B cell (primary cell): ENCODE data around the gene NEK11. TPM values are rescaled to one million over a fixed set of nuclear protein-coding genes. Genes with fewer than 3 reads are reported as not detected.

ENCODE experiments used
- ATAC-seq: fragments of 200-7000 bp; cut with Tn5 transposase; one replicate; pipeline ENCODE4 v1.10.0; 2021; ENCODE audit warnings: low read depth, mild to moderate bottlenecking, moderate number of reproducible peaks, moderate library complexity
- CTCF ChIA-PET: fragments of 350-600 bp; sonication (Branson Sonifier 250); formaldehyde crosslinking; loops from one replicate; lab custom pipeline; 2021; ENCODE audit warnings: antibody characterized with exemption, inconsistent platforms; lab: Charles Lee
- POLR2A ChIA-PET: fragments of 350-600 bp; sonication (Branson Sonifier 250); formaldehyde crosslinking; loops from one replicate; lab custom pipeline; 2021; ENCODE audit warnings: antibody characterized with exemption; lab: Charles Lee
- DNase-seq: peaks from one replicate; pipeline ENCODE4 v3.0.0; 2013
- H2AFZ ChIP-seq: 2 replicates; pipeline ENCODE4 v1.6.1; 2012; ENCODE audit warnings: mild to moderate bottlenecking, low read depth, low read length; ENCODE audit not compliant: insufficient read depth, poor library complexity, severe bottlenecking
- H3K27ac ChIP-seq, 2 donors: 1 replicate in 1 of 2; 2 replicates in 1 of 2; pipeline ENCODE4 v1.5.1; 2012 to 2013; ENCODE audit warnings: low read length in 2 of 2, mild to moderate bottlenecking in 2 of 2, moderate library complexity in 1 of 2
- H3K27me3 ChIP-seq, 4 experiments: fragments of 200-600 bp in 1 of 4; sonication (generic) in 1 of 4; replicated peaks in 1 of 4; 1 replicate in 2 of 4; 2 replicates in 2 of 4; pipeline versions ENCODE4 v1.6.1 to v1.7.0; 2013 to 2016; ENCODE audit warnings: low read length in 3 of 4, mild to moderate bottlenecking in 2 of 4, mixed read lengths in 1 of 4, moderate library complexity in 1 of 4; ENCODE audit not compliant: insufficient read depth in 4 of 4, control insufficient read depth in 3 of 4; ENCODE audit errors: control extremely low read depth in 1 of 4
- H3K36me3 ChIP-seq, 2 experiments: replicated peaks in 1 of 2; 1 replicate in 1 of 2; 2 replicates in 1 of 2; pipeline versions ENCODE4 v1.6.1 to v1.7.1; 2013; ENCODE audit warnings: low read length in 1 of 2; ENCODE audit not compliant: insufficient read depth in 2 of 2, control insufficient read depth in 1 of 2; ENCODE audit errors: control extremely low read depth in 1 of 2, extremely low read depth in 1 of 2
- H3K4me1 ChIP-seq, 2 donors: fragments of 200-600 bp in 1 of 2; sonication (generic) in 1 of 2; 1 replicate in 1 of 2; 2 replicates in 1 of 2; pipeline versions ENCODE4 v1.5.1 to v1.6.1; 2013 to 2017; ENCODE audit warnings: low read length in 2 of 2; ENCODE audit not compliant: control insufficient read depth in 2 of 2, insufficient read depth in 2 of 2
- H3K4me2 ChIP-seq: replicated peaks from 2 replicates; pipeline ENCODE3; 2012; ENCODE audit warnings: mild to moderate bottlenecking, low read depth, low read length; ENCODE audit not compliant: poor library complexity, severe bottlenecking
- H3K4me3 ChIP-seq, 5 experiments: fragments of 200-600 bp in 1 of 5; sonication (generic) in 1 of 5; 1 replicate in 3 of 5; 2 replicates in 2 of 5; pipeline versions ENCODE4 v1.5.1 to v1.7.0; 2011 to 2016; ENCODE audit warnings: low read length in 4 of 5, mild to moderate bottlenecking in 4 of 5, low read depth in 2 of 5, control low read depth in 1 of 5, moderate library complexity in 1 of 5; ENCODE audit not compliant: insufficient read depth in 1 of 5; ENCODE audit errors: control extremely low read depth in 1 of 5, extremely low read depth in 1 of 5
- H3K79me2 ChIP-seq: fragments of 200-600 bp; sonication (generic); one replicate; pipeline ENCODE4 v1.6.0; 2016; ENCODE audit warnings: low read length; ENCODE audit not compliant: control insufficient read depth, insufficient read depth
- H3K9ac ChIP-seq: fragments of 200-600 bp; sonication (generic); 2 replicates; pipeline ENCODE4 v1.6.1; 2017; ENCODE audit warnings: mild to moderate bottlenecking, low read length, moderate library complexity
- H3K9me3 ChIP-seq, 3 donors: one replicate each; pipeline versions ENCODE4 v1.6.1 to v1.7.1; 2013; ENCODE audit warnings: low read length in 2 of 3; ENCODE audit not compliant: control insufficient read depth in 2 of 3, insufficient read depth in 1 of 3; ENCODE audit errors: control extremely low read depth in 1 of 3
- H4K20me1 ChIP-seq: 2 replicates; pipeline ENCODE4 v1.6.0; 2012; ENCODE audit warnings: mild to moderate bottlenecking, low read length; ENCODE audit not compliant: insufficient read depth, control insufficient read depth, poor library complexity, severe bottlenecking
- H3K27ac Mint-ChIP-seq: one replicate; pipeline ENCODE4 v1.8.0; 2021; ENCODE audit warnings: mixed read lengths
- H3K27me3 Mint-ChIP-seq: one replicate; pipeline ENCODE4 v1.8.0; 2021; ENCODE audit warnings: mixed read lengths
- H3K4me1 Mint-ChIP-seq: one replicate; pipeline ENCODE4 v1.8.0; 2021; ENCODE audit warnings: mixed read lengths
- H3K4me3 Mint-ChIP-seq: one replicate; pipeline ENCODE4 v1.8.0; 2021; ENCODE audit warnings: mixed read lengths
- H3K9me3 Mint-ChIP-seq: one replicate; pipeline ENCODE4 v1.8.0; 2022; ENCODE audit warnings: mixed read lengths; ENCODE audit not compliant: insufficient read depth
- CTCF ChIP-seq: fragments of 200-600 bp; IDR thresholded peaks from one replicate; pipeline ENCODE4 v1.8.0; 2022; ENCODE audit warnings: antibody characterized with exemption, mild to moderate bottlenecking
- EZH2 ChIP-seq: IDR thresholded peaks from 2 replicates; pipeline ENCODE4 v1.6.1; 2012; ENCODE audit warnings: borderline replicate concordance, low read depth, mild to moderate bottlenecking, moderate library complexity, low read length; ENCODE audit not compliant: insufficient read depth, poor library complexity, severe bottlenecking
- intact Hi-C: fragments of 100-400 bp; cut with micrococcal nuclease; formaldehyde crosslinking; loops from one replicate; pipeline ENCODE4 v1.10.0; 2022
- polyA plus RNA-seq: library from polyadenylated mRNA; depleted of rRNA; stranded (reverse); fragments of >200 nt; gene quantifications from 2 replicates; pipeline ENCODE4 v1.2.3, GENCODE V29; 2012
- total RNA-seq, 2 donors: library from RNA; stranded (reverse); fragments of 120-200 nt in 1 of 2; gene quantifications; 1 replicate in 1 of 2; 2 replicates in 1 of 2; pipeline versions ENCODE4 v1.2.3 to v1.2.4, GENCODE V29; 2013 to 2022

The NEK11 gene
- total and polyA plus RNA-seq, 2 donors (not counting 1 experiment from before 2014, with no cell fraction given) = 1.00 to 7.7 TPM

GRCh38 chr3:131394400-131394799 is 367.7 kb downstream of the NEK11 start:
- H3K4me3 ChIP-seq = no peak overlapping the region
- TF ChIP-seq CTCF = no peak
- TF ChIP-seq EZH2 = no peak
- no peaks in the 10 kb centered on the region for H4K20me1 ChIP-seq
- intact Hi-C loops = no loop called here
- H3K9ac ChIP-seq = no peak overlapping the region
- no peak overlapping the region for H3K4me3 Mint-ChIP-seq
- DNase-seq = no peak
- H3K27me3 ChIP-seq = no peaks in the 10 kb centered on the region
- no peaks in the 10 kb centered on the region for H3K4me1 Mint-ChIP-seq
- POLR2A ChIA-PET = no interaction called here
- no peak for ATAC-seq
- no peaks in the 10 kb centered on the region for H3K4me1 ChIP-seq
- CTCF ChIA-PET = no interaction called here
- H3K27ac ChIP-seq = no peak overlapping the region
- no peak overlapping the region for H3K27ac Mint-ChIP-seq
- no peaks in the 10 kb centered on the region for H3K9me3 Mint-ChIP-seq
- no peaks in the 10 kb centered on the region for H3K27me3 Mint-ChIP-seq
- H2AFZ ChIP-seq = no peak overlapping the region
- H3K36me3 ChIP-seq = no peaks in the 10 kb centered on the region
- H3K9me3 ChIP-seq = no peaks in the 10 kb centered on the region
- H3K4me2 ChIP-seq = no peak overlapping the region
- H3K79me2 ChIP-seq = no peaks in the 10 kb centered on the region

- Mint-ChIP-seq H3K9me3 (no peaks in the 10 kb centered on the region), H3K4me1 (no peaks in the 10 kb centered on the region), H3K27ac (no peak overlapping the region), H3K4me3 (no peak overlapping the region), H3K27me3 (no peaks in the 10 kb centered on the region)
- no peak overlapping the region for H3K4me3 ChIP-seq
- no peak overlapping the region for H3K4me2 ChIP-seq
- DNase-seq (no peak), ATAC-seq (no peak)
- no peak overlapping the region for H2AFZ ChIP-seq
- H3K9me3 ChIP-seq = no peaks in the 10 kb centered on the region
- no peaks in the 10 kb centered on the region for H3K36me3 ChIP-seq
- TF ChIP-seq CTCF (no peak), EZH2 (no peak)
- ChIA-PET CTCF (no interaction called here), POLR2A (no interaction called here)
- H3K27ac ChIP-seq = no peak overlapping the region
- H3K4me1 ChIP-seq = no peaks in the 10 kb centered on the region
- H3K27me3 ChIP-seq = no peaks in the 10 kb centered on the region
- intact Hi-C loops = no loop called here
- H4K20me1 ChIP-seq = no peaks in the 10 kb centered on the region
- H3K79me2 ChIP-seq = no peaks in the 10 kb centered on the region
- H3K9ac ChIP-seq = no peak overlapping the region
These were observed 369.5 kb downstream of the NEK11 start for GRCh38 chr3:131396170-131396569.
